ENCODE results near the gene PRDX5. TPM values are rescaled to one million over a fixed set of nuclear protein-coding genes. Genes with fewer than 3 reads are reported as not detected.

PRDX5 gene
- total and polyA plus RNA-seq, 2 experiments from 2014 or later, result 212 to 312 TPM

GRCh38 chr11:64295760-64296159, 22.2 kb upstream of the PRDX5 start:
- H3K4me1 ChIP-seq (ENCODE audit: insufficient read depth), result peaks cover 7% of the 10 kb centered on the region; the same call in 1 of the 2 replicates
- H3K79me2 ChIP-seq (replicated peaks; ENCODE audit: insufficient read depth), result no peaks in the 10 kb centered on the region
- H3K4me1 Mint-ChIP-seq, result peaks cover 14% of the 10 kb centered on the region
- no peaks in the 10 kb centered on the region for H3K36me3 ChIP-seq (ENCODE audit: insufficient read depth)
- TF ChIP-seq NANOG (IDR thresholded peaks at IDR 0.05; ENCODE audit: borderline replicate concordance), result no peak
- no peak for TF ChIP-seq ZNF462 (CRISPR knock-in tag; IDR thresholded peaks at IDR 0.05)
- no peak for TF ChIP-seq REST (IDR thresholded peaks at IDR 0.05; ENCODE audit: unreplicated experiment)
- no peak for TF ChIP-seq ETS1 (IDR thresholded peaks at IDR 0.05)
- TF ChIP-seq, protein P1, sequence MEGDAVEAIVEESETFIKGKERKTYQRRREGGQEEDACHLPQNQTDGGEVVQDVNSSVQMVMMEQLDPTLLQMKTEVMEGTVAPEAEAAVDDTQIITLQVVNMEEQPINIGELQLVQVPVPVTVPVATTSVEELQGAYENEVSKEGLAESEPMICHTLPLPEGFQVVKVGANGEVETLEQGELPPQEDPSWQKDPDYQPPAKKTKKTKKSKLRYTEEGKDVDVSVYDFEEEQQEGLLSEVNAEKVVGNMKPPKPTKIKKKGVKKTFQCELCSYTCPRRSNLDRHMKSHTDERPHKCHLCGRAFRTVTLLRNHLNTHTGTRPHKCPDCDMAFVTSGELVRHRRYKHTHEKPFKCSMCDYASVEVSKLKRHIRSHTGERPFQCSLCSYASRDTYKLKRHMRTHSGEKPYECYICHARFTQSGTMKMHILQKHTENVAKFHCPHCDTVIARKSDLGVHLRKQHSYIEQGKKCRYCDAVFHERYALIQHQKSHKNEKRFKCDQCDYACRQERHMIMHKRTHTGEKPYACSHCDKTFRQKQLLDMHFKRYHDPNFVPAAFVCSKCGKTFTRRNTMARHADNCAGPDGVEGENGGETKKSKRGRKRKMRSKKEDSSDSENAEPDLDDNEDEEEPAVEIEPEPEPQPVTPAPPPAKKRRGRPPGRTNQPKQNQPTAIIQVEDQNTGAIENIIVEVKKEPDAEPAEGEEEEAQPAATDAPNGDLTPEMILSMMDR (conservative IDR thresholded peaks at IDR 0.05; ENCODE audit: low read depth in 2 of 2), result no peak
- no peak for TF ChIP-seq CREB1 (CRISPR knock-in tag; IDR thresholded peaks at IDR 0.05; ENCODE audit: low read depth)
- TF ChIP-seq EZH2phosphoT487 (IDR thresholded peaks at IDR 0.05; ENCODE audit: unreplicated experiment), result no peak
- no peak overlapping the region for H3K27ac ChIP-seq (ENCODE audit: low read depth)
- H3K27me3 Mint-ChIP-seq (ENCODE audit: insufficient read depth, low read depth, poor library complexity), result peaks cover 93% of the 10 kb centered on the region
- H2AFZ ChIP-seq, result no peak overlapping the region
- H3F3A ChIP-seq (replicated peaks; ENCODE audit: low read depth), result peaks cover 22% of the 10 kb centered on the region
- ATAC-seq (no peak), DNase-seq (ENCODE audit: low spot score) (no peak)
- H3K36me3 Mint-ChIP-seq (ENCODE audit: low read depth), result no peaks in the 10 kb centered on the region; the same call in 2 of the 3 replicates
- H3K27me3 ChIP-seq (ENCODE audit: insufficient read depth), result peaks cover 100% of the 10 kb centered on the region
- H3K4me3 ChIP-seq, result no peak overlapping the region
- H3K27ac Mint-ChIP-seq, result no peak overlapping the region
- no peaks in the 10 kb centered on the region for H3K9me2 ChIP-seq (ENCODE audit: insufficient read depth)
- peaks cover 16% of the 10 kb centered on the region for H4K20me1 ChIP-seq (replicated peaks; ENCODE audit: insufficient read depth)
- no peak overlapping the region for H3K4me2 ChIP-seq
- H3K9me3 Mint-ChIP-seq, result no peaks in the 10 kb centered on the region; the same call in 1 of the 3 replicates
- H3K4me3 Mint-ChIP-seq, result no peak overlapping the region
